Endothelial cell of umbilical vein (primary cell): ENCODE results near the gene LCN2. TPM values are rescaled to one million over a fixed set of nuclear protein-coding genes. Genes with fewer than 3 reads are reported as not detected.

Experiments used
- BruUV-seq: library from RNA; stranded (reverse); fragments of 400-500 nt; replicated peaks from 2 replicates; lab custom pipeline; 2021; lab: Mats Ljungman, UMichigan
- CTCF ChIA-PET: fragments of 300-600, 350-600 bp; sonication (Branson Sonifier 250); formaldehyde crosslinking; loops from one replicate; lab custom pipeline; 2021; ENCODE audit warnings: antibody characterized with exemption, inconsistent platforms; lab: Charles Lee
- POLR2A ChIA-PET: fragments of 300-600, 350-600 bp; sonication (Branson Sonifier 250); formaldehyde crosslinking; loops from one replicate; lab custom pipeline; 2021; ENCODE audit warnings: antibody characterized with exemption, inconsistent platforms; lab: Charles Lee
- DNase-seq: peaks from one replicate; pipeline ENCODE4 v3.0.0-alpha.2; 2011; ENCODE audit warnings: low read depth, low spot score
- FAIRE-seq: peaks from 2 replicates; lab custom pipeline; 2011; peaks lifted over from hg19 to GRCh38; lab: Jason Lieb, UNC
- H2AFZ ChIP-seq: 2 replicates; pipeline ENCODE4 v1.6.0; 2012; ENCODE audit warnings: low read depth, low read length, control low read depth, inconsistent platforms
- H3K27ac ChIP-seq: 2 replicates; pipeline ENCODE4 v1.5.1; 2011; ENCODE audit warnings: low read depth, mild to moderate bottlenecking, control low read depth, low read length, moderate library complexity; ENCODE audit not compliant: insufficient read depth
- H3K27me3 ChIP-seq, 2 experiments: 2 replicates each; pipeline versions ENCODE4 v1.6.0 to v1.6.1; 2011; ENCODE audit warnings: low read length in 2 of 2, mixed read lengths in 1 of 2; ENCODE audit not compliant: control insufficient read depth in 2 of 2, insufficient read depth in 2 of 2
- H3K36me3 ChIP-seq, 2 experiments: 2 replicates in 1 of 2; 3 replicates in 1 of 2; pipeline ENCODE4 v1.5.1; 2011; ENCODE audit warnings: low read length in 2 of 2, mild to moderate bottlenecking in 1 of 2, moderate library complexity in 1 of 2; ENCODE audit not compliant: control insufficient read depth in 2 of 2, insufficient read depth in 2 of 2; ENCODE audit errors: extremely low read depth in 1 of 2
- H3K4me1 ChIP-seq: 3 replicates; pipeline ENCODE4 v1.5.1; 2011; ENCODE audit warnings: mild to moderate bottlenecking, low read length; ENCODE audit not compliant: control insufficient read depth, insufficient read depth; ENCODE audit errors: extremely low read depth
- H3K4me2 ChIP-seq: 2 replicates; pipeline ENCODE4 v1.6.1; 2011; ENCODE audit warnings: low read length, control low read depth, mixed read lengths; ENCODE audit not compliant: insufficient read depth
- H3K4me3 ChIP-seq, 3 experiments: fragments of 200-600 bp in 1 of 3; sonication (generic), shearing (Covaris generic) in 1 of 3; replicated peaks in 1 of 3; 2 replicates each; pipeline ENCODE4 v1.5.1; 2011 to 2016; ENCODE audit warnings: control low read depth in 3 of 3, low read length in 3 of 3, mild to moderate bottlenecking in 2 of 3, inconsistent platforms in 1 of 3, low read depth in 1 of 3, moderate library complexity in 1 of 3; ENCODE audit not compliant: insufficient read depth in 1 of 3
- H3K79me2 ChIP-seq: 2 replicates; pipeline ENCODE4 v1.6.0; 2012; ENCODE audit warnings: low read length, inconsistent platforms; ENCODE audit not compliant: control insufficient read depth, insufficient read depth
- H3K9ac ChIP-seq: replicated peaks from 2 replicates; pipeline ENCODE3; 2011; ENCODE audit warnings: low read length, control low read depth; ENCODE audit not compliant: insufficient read depth; ENCODE audit errors: extremely low read depth
- H3K9me1 ChIP-seq: replicated peaks from 3 replicates; pipeline ENCODE4 v1.6.0; 2011; ENCODE audit warnings: mild to moderate bottlenecking, low read length; ENCODE audit not compliant: control insufficient read depth, insufficient read depth; ENCODE audit errors: extremely low read depth
- H3K9me3 ChIP-seq: replicated peaks from 2 replicates; pipeline ENCODE4 v1.5.1; 2012; ENCODE audit warnings: low read length, inconsistent platforms; ENCODE audit not compliant: control insufficient read depth, insufficient read depth
- H4K20me1 ChIP-seq: replicated peaks from 2 replicates; pipeline ENCODE3; 2011; ENCODE audit warnings: mild to moderate bottlenecking, low read length; ENCODE audit not compliant: control insufficient read depth, insufficient read depth; ENCODE audit errors: extremely low read depth
- CTCF ChIP-seq, 2 donors: IDR thresholded peaks; 1 replicate in 1 of 2; 2 replicates in 1 of 2; pipeline ENCODE4 v1.5.1; 2011; ENCODE audit warnings: low read length in 2 of 2, mild to moderate bottlenecking in 2 of 2, moderate library complexity in 2 of 2, control low read depth in 1 of 2, inconsistent platforms in 1 of 2, low read depth in 1 of 2; ENCODE audit not compliant: insufficient read depth in 1 of 2; ENCODE audit errors: extremely low read depth in 1 of 2
- EZH2 ChIP-seq: IDR thresholded peaks from 2 replicates; pipeline ENCODE4 v1.6.1; 2012; ENCODE audit warnings: borderline replicate concordance, low read depth, mild to moderate bottlenecking, moderate library complexity, low read length, inconsistent platforms; ENCODE audit not compliant: severe bottlenecking
- FOS ChIP-seq: IDR thresholded peaks from 2 replicates; pipeline ENCODE4 v1.6.1; 2011; ENCODE audit warnings: mild to moderate bottlenecking, low read length, moderate library complexity, borderline replicate concordance; ENCODE audit not compliant: insufficient read depth
- GATA2 ChIP-seq: IDR thresholded peaks from 2 replicates; pipeline ENCODE4 v1.7.0; 2011; ENCODE audit warnings: low read depth, mild to moderate bottlenecking, moderate library complexity, mixed read lengths, low read length; ENCODE audit not compliant: insufficient read length, insufficient read depth
- JUN ChIP-seq: IDR thresholded peaks from 2 replicates; pipeline ENCODE4 v1.6.1; 2011; ENCODE audit warnings: borderline replicate concordance, low read depth; ENCODE audit not compliant: insufficient read length, insufficient read depth
- MAX ChIP-seq: IDR thresholded peaks from 2 replicates; pipeline ENCODE4 v1.6.1; 2011; ENCODE audit not compliant: insufficient read depth, insufficient read length
- MYC ChIP-seq: IDR thresholded peaks from one replicate; pipeline ENCODE4 v1.6.1; 2011; ENCODE audit warnings: mild to moderate bottlenecking, low read depth, low read length
- POLR2A ChIP-seq: IDR thresholded peaks from 2 replicates; pipeline ENCODE4 v1.6.1; 2012; ENCODE audit warnings: low read depth, mild to moderate bottlenecking, control low read depth, low read length
- POLR2AphosphoS5 ChIP-seq: IDR thresholded peaks from 2 replicates; pipeline ENCODE4 v1.6.1; 2012; ENCODE audit warnings: low read depth, mild to moderate bottlenecking, control low read depth, low read length, moderate library complexity; ENCODE audit not compliant: insufficient read depth
- dilution Hi-C: fragments of 300-500 bp; cut with MboI; formaldehyde crosslinking; loops from one replicate; pipeline ENCODE4 v1.15.0; 2019; ENCODE audit warnings: low sequenced_read_pairs; ENCODE audit not compliant: extremely low pct_ligation_motif_present
- intact Hi-C: fragments of 100-400 bp; cut with micrococcal nuclease; formaldehyde crosslinking; loops from one replicate; pipeline ENCODE4 v1.10.0; 2022
- polyA plus RNA-seq, 4 experiments: library from polyadenylated mRNA; depleted of rRNA in 3 of 4; stranded (reverse) in 3 of 4; unstranded in 1 of 4; fragments of >200 nt; gene quantifications; 2 replicates each; pipeline versions ENCODE4 v1.2.1 to v1.2.3, GENCODE V29; 2011 to 2012; ENCODE audit warnings: missing spikeins in 1 of 4
- total RNA-seq: library from RNA; stranded (reverse); gene quantifications from 2 replicates; pipeline ENCODE4 v1.2.3, GENCODE V29; 2021

The LCN2 gene
- total and polyA plus RNA-seq, 2 donors (not counting 3 experiments of a cell fraction or from before 2014, with no cell fraction given), result not detected

- Histone ChIP-seq H3K27ac (no peak overlapping the region), H3K79me2 (peaks cover 21% of the 10 kb centered on the region), H3K4me1 (peaks cover 25% of the 10 kb centered on the region), H3K9me1 (no peaks in the 10 kb centered on the region), H3K4me3 (no peak overlapping the region), H3K9me3 (no peaks in the 10 kb centered on the region), H3K9ac (no peak overlapping the region), H3K4me2 (no peak overlapping the region), H3K36me3 (peaks cover 16 to 51% of the 10 kb centered on the region in 2 experiments), H2AFZ (no peak overlapping the region), H4K20me1 (no peaks in the 10 kb centered on the region), H3K27me3 (no peaks in the 10 kb centered on the region)
- ChIA-PET POLR2A (no interaction called here), CTCF (interaction anchor here (0.7 kb wide), 1 partner anchor 15 kb away, joined by 3 read pairs; no protein-coding TSS in a partner anchor)
- FAIRE-seq, result no peak
- TF ChIP-seq EZH2 (no peak), POLR2AphosphoS5 (no peak), CTCF (IDR thresholded peaks at IDR 0.05; ENCODE audit: extremely low read depth in 1 of 2, insufficient read depth in 1 of 2, low read depth in 1 of 2, low read length in 2 of 2) (no peak), POLR2A (no peak), GATA2 (no peak), MAX (no peak), JUN (no peak), MYC (no peak), FOS (no peak)
- intact Hi-C loops (no loop called here), dilution Hi-C loops (no loop called here)
- DNase-seq, result no peak
- BruUV-seq, result no TSS peak
Observed at GRCh38 chr9:128102861-128103588, 46.2 kb upstream of the LCN2 start.
